GM19099 (cell line): ENCODE measurements around the gene NEU2.

Experiments used
- POLR2A ChIP-seq: IDR thresholded peaks from 3 replicates; pipeline ENCODE4 v1.6.1; 2011; ENCODE audit warnings: low read depth; ENCODE audit not compliant: insufficient read length; ENCODE audit errors: extremely low read depth

NEU2 gene

DNA sequence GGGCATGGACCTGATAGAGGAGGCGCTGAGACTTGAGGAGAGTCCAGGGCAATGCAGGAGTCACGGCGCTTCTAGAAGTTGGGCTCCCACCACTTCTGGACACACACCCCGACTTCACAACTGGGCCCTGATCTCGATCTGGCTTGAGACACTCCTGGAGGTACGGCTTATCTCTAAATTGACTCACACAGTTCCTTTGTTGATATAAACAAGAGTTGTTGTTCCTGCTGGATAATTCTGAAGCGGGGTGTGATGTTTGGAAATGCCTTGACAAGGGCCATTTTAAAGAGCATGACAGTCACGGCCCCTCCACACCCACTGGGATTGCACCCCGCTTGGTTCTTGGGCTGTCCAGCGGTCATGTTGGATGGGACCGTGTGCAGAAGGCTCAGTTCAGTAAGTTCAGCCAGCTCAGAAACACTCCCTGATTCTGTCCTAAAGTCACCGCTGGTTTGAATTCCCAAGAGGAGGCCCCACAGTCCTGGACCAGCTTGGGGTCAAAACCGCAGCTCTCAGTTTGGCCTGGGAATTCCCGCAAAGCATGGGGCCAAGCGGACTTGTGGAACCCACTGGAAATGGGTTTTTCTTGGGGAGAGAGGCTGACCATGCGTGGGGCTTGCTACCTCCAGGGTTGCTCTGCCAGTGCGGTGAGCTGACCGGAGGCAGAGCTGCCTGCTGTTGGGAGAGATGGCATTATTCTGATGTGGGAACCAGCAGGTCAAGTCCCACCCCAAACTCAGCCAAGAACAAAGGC lies 9.3 kb upstream of the NEU2 start:
- TF ChIP-seq POLR2A, result no peak

DNA sequence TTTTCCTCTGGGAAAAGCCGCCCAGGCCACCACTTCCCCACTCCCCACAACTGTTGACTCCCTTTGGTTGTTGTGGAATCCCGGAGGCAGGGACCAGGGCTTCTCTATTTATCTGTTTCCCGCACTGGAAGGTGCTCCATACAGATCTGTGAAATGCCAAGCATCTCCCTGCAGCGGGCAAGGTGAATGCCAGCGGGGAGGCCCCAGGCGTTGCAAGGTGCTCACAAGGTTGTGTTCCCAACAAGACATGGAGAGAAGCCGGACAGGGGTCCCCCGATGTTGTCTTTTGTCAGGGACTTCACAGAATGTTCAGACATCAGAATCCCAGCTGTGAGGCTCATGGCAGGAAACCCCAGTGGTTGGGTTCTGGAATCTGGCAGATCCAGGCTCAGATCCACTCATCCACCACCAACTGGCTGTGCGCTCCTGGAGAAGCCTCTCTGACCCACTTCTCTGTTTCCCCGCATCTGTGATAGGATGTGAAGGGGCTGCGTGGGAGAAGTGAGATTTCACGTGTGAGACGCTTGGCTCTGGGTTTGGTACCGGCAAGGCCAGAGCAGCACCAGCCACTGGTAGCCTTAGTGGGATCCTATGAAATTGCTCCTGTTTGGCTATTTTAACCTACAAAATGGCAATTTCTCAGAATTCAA lies 8.6 kb upstream of the NEU2 start:
- TF ChIP-seq POLR2A, result no peak

DNA sequence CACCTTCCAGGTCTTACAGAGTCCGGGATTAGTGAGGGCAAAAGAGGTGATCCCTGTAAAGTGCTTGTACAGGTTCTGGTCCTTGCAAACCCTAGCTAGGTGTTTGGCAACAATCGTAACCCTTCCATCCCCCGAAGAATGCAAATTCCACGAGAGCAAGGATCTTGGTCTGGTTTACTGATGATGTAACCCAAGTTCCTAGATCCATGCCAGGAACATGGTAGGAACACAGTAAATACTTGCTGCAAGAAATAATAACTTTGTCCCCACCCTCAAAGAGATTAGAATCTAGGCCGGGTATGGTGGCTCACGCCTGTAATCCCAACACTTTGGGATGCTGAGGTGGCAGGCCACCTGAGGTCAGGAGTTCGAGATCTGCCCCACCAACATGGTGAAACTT lies 6.8 kb upstream of the NEU2 start:
- TF ChIP-seq POLR2A, result no peak

DNA sequence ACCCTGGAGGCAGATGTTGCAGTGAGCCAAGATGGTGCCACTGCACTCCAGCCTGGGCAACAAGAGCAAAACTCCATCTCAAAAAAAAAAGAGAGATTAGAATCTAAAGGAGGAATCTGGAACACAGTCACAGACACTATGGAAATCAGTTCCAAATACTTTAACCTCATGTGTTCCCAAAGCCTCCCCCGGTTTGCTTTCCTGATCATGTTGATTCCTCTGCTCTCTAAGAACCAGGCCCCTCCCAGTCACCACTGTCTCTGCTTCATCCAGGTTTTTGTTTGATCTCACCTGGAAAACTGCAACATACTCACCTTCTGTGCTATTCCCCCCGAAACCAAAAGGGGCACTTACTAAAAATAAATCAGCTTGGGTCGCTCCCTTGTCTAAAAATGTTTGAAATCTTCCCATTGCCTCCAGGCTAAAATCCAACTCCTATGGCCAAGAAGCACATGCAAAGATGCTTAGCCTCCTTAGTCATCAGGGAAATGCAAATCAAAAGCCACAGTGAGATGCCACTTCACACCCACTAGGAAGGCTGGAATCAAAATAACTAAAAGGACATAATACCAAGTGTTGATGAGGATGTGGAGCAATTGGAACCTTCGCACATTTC lies 6.2 kb upstream of the NEU2 start:
- TF ChIP-seq POLR2A, result no peak

DNA sequence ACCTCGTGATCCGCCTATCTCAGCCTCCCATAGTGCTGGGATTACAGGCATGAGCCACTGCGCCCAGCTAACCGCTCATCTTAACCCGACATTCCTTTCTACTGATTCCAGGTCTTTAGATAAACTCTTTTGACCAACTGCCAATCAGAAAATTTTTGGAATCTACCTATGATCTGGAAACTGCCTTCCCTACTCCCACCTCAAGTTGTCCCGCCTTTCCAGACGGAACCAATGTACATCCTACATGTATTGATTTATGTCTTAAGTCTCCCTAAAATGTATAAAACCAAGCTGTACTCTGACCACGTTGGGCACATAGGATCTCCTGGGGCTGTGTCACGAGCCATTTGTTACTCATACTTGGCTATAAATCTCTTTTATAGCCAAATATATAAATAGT lies 3.2 kb upstream of the NEU2 start:
- TF ChIP-seq POLR2A, result no peak

DNA sequence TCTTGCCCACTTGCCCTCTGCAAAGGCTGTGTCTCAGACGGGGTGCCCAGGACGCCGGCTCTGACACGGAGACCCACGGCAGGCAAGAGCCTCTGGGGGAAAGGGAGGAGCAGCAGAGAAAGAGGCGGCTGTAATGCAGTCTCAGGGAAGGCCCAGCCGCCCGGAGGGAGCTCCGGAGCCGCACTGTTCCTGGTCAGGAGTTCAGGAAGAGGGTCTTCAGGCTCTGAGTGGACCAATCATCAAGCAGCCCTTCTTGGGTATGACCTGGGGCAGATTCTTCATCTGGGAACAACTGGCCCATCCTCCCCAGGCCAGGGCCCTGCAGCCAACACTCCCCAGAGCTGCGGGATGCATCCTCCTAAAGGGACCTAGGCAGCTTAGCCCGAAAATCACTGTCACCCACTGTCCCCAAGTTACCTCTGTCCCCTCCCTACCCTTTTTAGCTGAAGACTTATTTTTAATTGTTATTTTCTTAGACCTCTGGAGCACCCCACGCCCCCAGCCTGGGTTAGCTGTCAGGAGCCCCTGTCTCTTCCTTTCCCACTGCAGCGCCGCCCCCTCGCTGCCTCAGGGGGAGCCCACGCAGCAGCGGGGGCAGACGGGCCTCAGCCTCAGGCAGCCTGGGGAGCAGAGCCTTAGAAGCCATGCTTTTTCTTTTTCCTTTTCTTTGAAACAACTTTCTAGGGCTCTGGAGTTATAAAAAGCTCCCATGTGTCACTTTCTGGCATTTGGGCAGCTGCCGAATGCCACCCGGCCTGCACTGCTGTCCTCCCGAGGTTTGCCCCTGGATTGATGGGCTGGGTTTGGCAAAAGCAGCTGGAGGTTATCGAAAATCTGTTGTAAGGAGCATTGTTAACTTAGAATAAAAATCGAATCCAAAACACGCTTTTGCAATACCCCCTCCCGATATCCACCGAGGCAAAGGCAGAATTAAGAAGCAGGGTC lies 644 bp upstream of the NEU2 start:
- no peak for TF ChIP-seq POLR2A

DNA sequence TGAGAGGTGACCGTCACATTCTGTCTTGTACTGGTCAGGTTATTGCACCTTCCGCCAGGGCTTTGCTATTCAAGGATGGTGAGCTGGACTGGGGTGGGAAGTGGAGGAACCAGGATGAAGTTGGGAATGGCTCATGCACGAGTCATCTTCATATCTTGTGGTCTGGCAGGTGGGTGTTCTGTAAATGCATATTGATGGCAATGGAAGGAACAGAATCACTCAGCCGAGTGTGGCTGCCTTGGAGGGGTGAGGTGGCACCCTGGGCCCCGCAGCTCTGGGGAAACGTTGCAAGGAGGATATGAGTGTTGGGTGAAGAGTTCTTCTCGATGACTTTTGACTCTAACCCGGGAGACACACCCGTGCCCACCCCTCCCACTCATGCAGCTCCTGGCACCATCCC lies 1.2 kb downstream of the NEU2 start:
- no peak for TF ChIP-seq POLR2A

DNA sequence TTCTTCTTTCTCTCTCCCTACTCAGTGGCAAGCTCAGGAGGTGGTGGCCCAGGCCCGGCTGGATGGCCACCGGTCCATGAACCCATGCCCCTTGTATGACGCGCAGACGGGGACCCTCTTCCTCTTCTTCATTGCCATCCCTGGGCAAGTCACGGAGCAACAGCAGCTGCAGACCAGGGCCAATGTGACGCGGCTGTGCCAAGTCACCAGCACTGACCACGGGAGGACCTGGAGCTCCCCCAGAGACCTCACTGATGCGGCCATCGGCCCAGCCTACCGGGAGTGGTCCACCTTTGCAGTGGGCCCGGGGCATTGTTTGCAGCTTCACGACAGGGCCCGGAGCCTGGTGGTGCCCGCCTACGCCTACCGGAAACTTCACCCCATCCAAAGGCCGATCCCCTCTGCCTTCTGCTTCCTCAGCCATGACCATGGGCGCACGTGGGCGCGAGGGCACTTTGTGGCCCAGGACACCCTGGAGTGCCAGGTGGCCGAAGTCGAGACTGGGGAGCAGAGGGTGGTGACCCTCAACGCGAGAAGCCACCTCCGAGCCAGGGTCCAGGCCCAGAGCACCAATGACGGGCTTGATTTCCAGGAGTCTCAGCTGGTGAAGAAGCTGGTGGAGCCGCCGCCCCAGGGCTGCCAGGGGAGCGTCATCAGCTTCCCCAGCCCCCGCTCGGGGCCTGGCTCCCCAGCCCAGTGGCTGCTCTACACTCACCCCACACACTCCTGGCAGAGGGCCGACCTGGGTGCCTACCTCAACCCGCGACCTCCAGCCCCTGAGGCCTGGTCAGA lies 1.8 kb downstream of the NEU2 start:
- no peak for TF ChIP-seq POLR2A

DNA sequence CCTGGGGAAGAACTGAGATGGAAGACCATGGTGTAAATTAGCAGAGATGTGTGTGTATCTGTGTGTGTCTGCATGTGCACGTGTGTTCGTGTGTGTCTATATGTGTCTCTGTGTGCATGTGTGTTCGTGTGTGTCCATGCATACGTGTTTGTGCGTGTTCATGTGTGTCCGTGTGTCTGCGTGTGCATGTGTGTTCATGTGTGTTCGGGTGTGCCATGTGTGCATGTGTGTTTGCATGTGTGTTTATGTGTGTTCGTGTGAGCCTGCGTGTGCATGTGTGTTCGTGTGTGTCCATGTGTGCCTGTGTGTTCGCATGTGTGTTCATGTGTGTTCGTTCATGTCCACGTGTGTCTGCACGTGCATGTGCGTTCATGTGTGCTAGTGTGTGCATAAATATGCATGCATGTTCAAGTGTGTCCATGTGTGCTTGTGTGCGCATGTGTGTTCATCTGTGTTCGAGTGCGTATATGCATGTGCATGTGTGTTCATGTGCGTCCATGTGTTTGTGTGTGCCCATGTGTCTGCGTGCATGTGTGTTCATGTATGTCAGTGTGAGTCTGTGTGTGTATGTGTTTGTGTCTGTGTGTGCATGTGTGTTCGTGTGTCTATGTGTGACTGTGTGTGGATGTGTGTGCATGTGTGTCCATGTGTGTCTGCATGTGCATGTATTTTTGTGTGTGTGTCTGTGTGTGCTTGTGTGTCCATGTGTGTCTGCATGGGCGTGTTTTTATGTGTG lies 3.1 kb downstream of the NEU2 start:
- no peak for TF ChIP-seq POLR2A

DNA sequence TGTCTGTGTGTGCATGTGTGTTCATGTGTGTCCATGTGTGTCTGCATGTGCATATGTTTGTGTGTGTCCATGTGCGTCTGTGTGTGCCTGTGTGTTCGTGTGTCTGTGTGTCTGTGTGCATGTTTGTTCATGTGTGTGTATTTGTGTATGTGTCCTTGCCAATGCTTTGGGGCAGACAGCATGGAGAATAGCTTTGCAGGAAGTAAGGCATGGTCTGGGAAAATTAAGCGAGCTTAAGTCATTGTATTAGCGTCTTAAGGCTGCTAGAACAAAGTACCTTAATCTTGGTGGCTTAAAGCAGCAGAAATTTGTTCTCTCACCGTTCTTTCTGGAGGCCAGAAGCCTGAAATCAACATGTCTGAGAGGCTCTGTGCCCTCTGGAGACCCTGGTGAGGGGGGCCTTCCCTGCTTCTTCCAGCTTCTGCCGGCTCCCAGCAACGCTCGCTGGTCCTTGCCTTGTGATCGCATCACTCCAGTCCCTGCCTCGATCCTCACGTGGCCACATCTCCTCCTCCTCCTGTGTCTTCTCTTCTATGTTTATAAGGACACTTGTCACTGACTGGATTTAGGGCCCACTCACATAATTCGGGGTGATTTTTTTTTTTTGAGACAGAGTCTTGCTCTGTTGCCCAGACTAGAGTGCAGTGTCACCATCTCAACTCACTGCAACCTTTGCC lies 3.8 kb downstream of the NEU2 start:
- TF ChIP-seq POLR2A, result no peak

DNA sequence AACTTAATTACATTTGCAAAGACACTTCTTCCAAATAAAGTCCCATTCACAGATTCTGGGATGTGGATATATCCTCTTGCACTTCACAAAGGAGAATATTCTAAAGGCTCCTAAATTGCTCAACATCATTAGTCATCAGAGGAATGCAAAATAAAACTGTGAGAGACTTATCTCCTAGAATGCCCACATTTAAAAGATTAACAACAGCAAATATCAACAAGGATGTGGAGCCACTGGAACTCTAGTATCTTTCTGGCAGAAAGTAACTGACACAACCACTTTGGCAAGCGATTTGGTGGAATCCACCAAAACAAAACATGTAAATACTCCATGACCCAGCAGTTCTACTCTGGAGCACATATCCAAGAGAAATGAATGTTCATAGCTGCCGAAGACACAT lies 4.6 kb downstream of the NEU2 start:
- TF ChIP-seq POLR2A, result no peak

DNA sequence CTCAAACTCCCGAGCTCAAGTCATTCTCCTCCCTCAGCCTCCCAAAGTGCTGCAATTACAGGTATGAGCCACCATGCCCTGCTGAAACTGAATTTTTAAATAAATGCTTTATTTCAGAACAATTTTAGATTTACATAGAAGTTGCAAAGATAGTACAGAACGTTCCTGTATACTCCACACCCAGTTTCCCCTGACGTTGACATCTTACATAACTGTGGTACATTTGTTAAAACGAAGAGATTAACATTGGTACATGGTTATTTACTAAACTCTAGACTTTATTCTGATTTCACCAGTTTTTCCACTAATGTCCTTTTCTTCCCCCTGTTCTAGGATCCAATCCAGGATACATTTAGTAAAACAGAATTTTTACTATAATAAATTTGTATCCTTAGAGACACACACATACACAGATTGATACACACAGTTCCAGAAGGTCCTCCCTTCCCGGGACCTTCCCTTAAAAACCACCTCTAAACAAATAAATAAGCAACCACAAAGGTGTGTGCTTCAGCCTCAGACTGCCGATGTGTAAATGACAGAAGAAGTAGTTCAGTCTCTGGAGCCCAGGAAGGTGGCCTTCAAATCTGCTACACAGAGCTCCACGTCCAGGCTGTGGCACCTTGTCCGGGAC lies 6.9 kb downstream of the NEU2 start:
- TF ChIP-seq POLR2A, result no peak

DNA sequence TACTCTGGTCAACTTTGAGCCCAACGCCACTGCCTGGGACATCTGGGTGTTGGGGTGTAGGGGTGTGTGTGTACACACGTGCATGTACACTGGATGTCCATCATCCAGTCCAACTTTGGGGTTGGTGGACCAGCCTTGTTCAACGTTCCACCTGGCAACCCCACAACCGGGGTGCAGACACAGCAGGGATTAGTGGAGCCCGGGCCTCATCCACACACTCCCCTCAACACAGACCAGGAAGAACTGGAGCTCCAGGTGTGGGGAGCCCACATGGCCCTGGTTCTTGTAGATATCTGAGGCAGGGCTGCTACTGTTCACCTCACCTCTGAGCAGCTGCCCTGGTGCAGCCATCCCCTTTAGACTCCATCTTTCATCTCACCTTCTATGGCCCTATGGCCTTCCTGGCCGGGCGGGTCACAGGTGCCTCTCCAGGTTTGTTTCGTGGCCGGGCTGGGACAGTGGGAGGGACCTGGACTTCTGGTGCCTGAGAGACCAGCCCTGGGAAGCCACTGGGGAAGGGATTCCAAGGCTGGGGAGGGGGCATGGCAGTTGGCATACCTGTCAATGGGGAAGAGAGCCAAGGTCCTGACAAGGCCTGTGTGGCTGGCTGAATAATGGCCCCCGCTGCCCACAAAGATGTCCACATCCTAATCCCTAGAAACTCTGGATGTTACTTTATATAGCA lies 7.5 kb downstream of the NEU2 start:
- TF ChIP-seq POLR2A, result no peak

DNA sequence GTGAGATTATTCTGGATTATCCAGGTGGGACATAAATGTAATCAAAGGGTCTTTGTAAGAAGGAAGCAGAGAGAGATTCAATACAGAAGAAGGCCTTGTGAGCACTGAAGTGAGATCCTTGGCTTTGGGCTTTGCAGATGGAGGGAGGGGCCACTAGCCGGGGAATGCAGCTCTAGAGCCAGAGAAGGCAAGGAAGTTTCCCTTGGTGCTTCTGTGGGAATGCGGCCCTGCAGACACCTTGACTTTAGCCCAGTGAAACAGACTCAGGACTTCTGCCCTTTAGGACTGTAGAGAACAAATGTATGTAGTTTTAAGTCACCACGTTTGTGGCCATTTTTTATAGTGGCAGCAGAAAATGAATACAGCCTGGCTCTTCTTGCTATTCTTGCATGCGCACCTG lies 8.1 kb downstream of the NEU2 start:
- TF ChIP-seq POLR2A, result no peak
